ENCODE measurements around the gene MDGA2. TPM values are rescaled to one million over a fixed set of nuclear protein-coding genes. Genes with fewer than 3 reads are reported as not detected.

Gene MDGA2
- total and polyA plus RNA-seq, 7 donors: 0.01 TPM; not detected in 6

GRCh38 chr14:47332106-47332505, 343.3 kb downstream of the MDGA2 start:
- Histone ChIP-seq H3K27ac (no peak overlapping the region), H3K4me3 (no peak overlapping the region), H3K4me1 (no peaks in the 10 kb centered on the region), H3K27me3 (ENCODE audit: insufficient read depth in 3 of 3, low read length in 2 of 3) (no peaks in the 10 kb centered on the region), H3K36me3 (ENCODE audit: insufficient read depth in 1 of 2, low read depth in 1 of 2) (no peaks in the 10 kb centered on the region), H3K9me3 (no peaks in the 10 kb centered on the region)
- no peak for TF ChIP-seq CTCF (IDR thresholded peaks at IDR 0.05)
- intact Hi-C loops (cut with DNase I): no loop called here
- no peak for DNase-seq
- ATAC-seq: no peak

- DNase-seq: no peak
- Histone ChIP-seq H3K9me3 (no peaks in the 10 kb centered on the region), H3K36me3 (ENCODE audit: insufficient read depth in 1 of 2, low read depth in 1 of 2) (no peaks in the 10 kb centered on the region), H3K27ac (no peak overlapping the region), H3K4me1 (no peaks in the 10 kb centered on the region), H3K4me3 (no peak overlapping the region), H3K27me3 (ENCODE audit: insufficient read depth in 3 of 3, low read length in 2 of 3) (no peaks in the 10 kb centered on the region)
- no peak for TF ChIP-seq CTCF (IDR thresholded peaks at IDR 0.05)
- no peak for ATAC-seq
- intact Hi-C loops (cut with DNase I): no loop called here
- 42 to 46% (median 44%) methylated on average over 4 of the region's 4 CpGs for WGBS, 3 donors
These were observed 347.0 kb downstream of the MDGA2 start for GRCh38 chr14:47328376-47328775.

GRCh38 chr14:47327336-47327735, 348.1 kb downstream of the MDGA2 start:
- intact Hi-C loops (cut with DNase I): no loop called here
- H3K36me3 ChIP-seq (ENCODE audit: insufficient read depth in 1 of 2, low read depth in 1 of 2): no peaks in the 10 kb centered on the region
- no peak for TF ChIP-seq CTCF (IDR thresholded peaks at IDR 0.05)
- no peak overlapping the region for H3K27ac ChIP-seq
- H3K27me3 ChIP-seq (ENCODE audit: insufficient read depth in 3 of 3, low read length in 2 of 3): no peaks in the 10 kb centered on the region
- DNase-seq (no peak), ATAC-seq (no peak)
- 90 to 94% (median 91%) methylated on average over 3 of the region's 3 CpGs for WGBS, 3 donors
- no peaks in the 10 kb centered on the region for H3K4me1 ChIP-seq
- H3K9me3 ChIP-seq: no peaks in the 10 kb centered on the region
- H3K4me3 ChIP-seq: no peak overlapping the region

- H3K27ac ChIP-seq: no peak overlapping the region
- no peaks in the 10 kb centered on the region for H3K4me1 ChIP-seq
- ATAC-seq (no peak), DNase-seq (no peak)
- intact Hi-C loops (cut with DNase I): no loop called here
- H3K27me3 ChIP-seq (ENCODE audit: insufficient read depth in 3 of 3, low read length in 2 of 3): no peaks in the 10 kb centered on the region
- no peak for TF ChIP-seq CTCF (IDR thresholded peaks at IDR 0.05)
- 65 to 79% (median 76%) methylated on average over 2 of the region's 2 CpGs for WGBS, 3 donors
- H3K4me3 ChIP-seq: no peak overlapping the region
- no peaks in the 10 kb centered on the region for H3K36me3 ChIP-seq (ENCODE audit: insufficient read depth in 1 of 2, low read depth in 1 of 2)
- no peaks in the 10 kb centered on the region for H3K9me3 ChIP-seq
These were observed 352.7 kb downstream of the MDGA2 start for GRCh38 chr14:47322751-47323150.

GRCh38 chr14:47302121-47302520, 373.3 kb downstream of the MDGA2 start:
- no peak for TF ChIP-seq CTCF (IDR thresholded peaks at IDR 0.05)
- H3K27me3 ChIP-seq (ENCODE audit: insufficient read depth in 3 of 3, low read length in 2 of 3): no peaks in the 10 kb centered on the region
- ATAC-seq: no peak
- H3K27ac ChIP-seq: no peak overlapping the region
- H3K36me3 ChIP-seq (ENCODE audit: insufficient read depth in 1 of 2, low read depth in 1 of 2): no peaks in the 10 kb centered on the region
- no peak overlapping the region for H3K4me3 ChIP-seq
- WGBS, 3 donors: 76 to 83% (median 80%) methylated on average over 2 of the region's 2 CpGs
- no peaks in the 10 kb centered on the region for H3K4me1 ChIP-seq
- intact Hi-C loops (cut with DNase I): no loop called here
- H3K9me3 ChIP-seq: no peaks in the 10 kb centered on the region
- DNase-seq: no peak
